ENCODE measurements around the gene RLN2. TPM values are rescaled to one million over a fixed set of nuclear protein-coding genes. Genes with fewer than 3 reads are reported as not detected.
"Not testable (repeated sequence)": the region's sequence is repeated elsewhere in the genome, so short reads cannot be mapped to it uniquely, and the experiment has no call there.

The RLN2 gene
- total and polyA plus RNA-seq, 7 experiments from 2014 or later = 0.72 to 7.4 (median 3.0) TPM

GRCh38 chr9:5331276-5331675, 26.8 kb upstream of the RLN2 start:
- Mint-ChIP-seq H3K4me1 (peaks cover 21 to 84% (median 59%) of the 10 kb centered on the region in 7 donors), H3K36me3 (peaks cover 17 to 71% (median 57%) of the 10 kb centered on the region in 5 donors), H3K9me3 (peaks cover 0 to 10% (median 0%) of the 10 kb centered on the region in 11 donors)
- H3K27ac ChIP-seq (ENCODE audit: low read depth, low read length); H3K36me3 ChIP-seq (ENCODE audit: control insufficient read depth in 2 of 3, insufficient read depth in 3 of 3, low read length in 3 of 3); H3K9me3 ChIP-seq (ENCODE audit: control insufficient read depth in 2 of 3, low read length in 3 of 3); H3K27me3 Mint-ChIP-seq; DNase-seq; H3K4me3 ChIP-seq (ENCODE audit: low read length); CTCF ChIA-PET; ATAC-seq; H3K27me3 ChIP-seq (ENCODE audit: control insufficient read depth in 2 of 2, insufficient read depth in 2 of 2, low read length in 2 of 2); POLR2A ChIA-PET; H3K27ac Mint-ChIP-seq; H3K4me3 Mint-ChIP-seq: not testable (repeated sequence)
- H3K4me1 ChIP-seq (ENCODE audit: control insufficient read depth in 2 of 2, insufficient read depth in 2 of 2, low read length in 2 of 2) = peaks cover 8 to 17% of the 10 kb centered on the region in 2 donors
- intact Hi-C loops (cut with micrococcal nuclease) = loop anchor here (10.0 kb wide), 4 partner anchors 254 to 666 kb away; partner anchors contain the start of genes PLPP6 (in 1 of the 2), RCL1 (in 1 of the 2), RIC1 (in 1 of the 2) and SPATA6L (in 1 of the 2)

GRCh38 chr9:5326893-5327548, 22.5 kb upstream of the RLN2 start:
- Mint-ChIP-seq H3K4me3 (peak overlapping the region in 4 of 10 donors; percentile 8 to 61 (median 22)), H3K4me1 (peaks cover 7 to 67% (median 44%) of the 10 kb centered on the region in 7 donors), H3K36me3 (peaks cover 11 to 53% (median 39%) of the 10 kb centered on the region in 5 donors), H3K27ac (peak overlapping the region in 5 of 9 donors; percentile 26 to 69 (median 59)), H3K27me3 (no peaks in the 10 kb centered on the region), H3K9me3 (peaks cover 0 to 10% (median 0%) of the 10 kb centered on the region in 11 donors)
- Histone ChIP-seq H3K36me3 (ENCODE audit: control insufficient read depth in 2 of 3, insufficient read depth in 3 of 3, low read length in 3 of 3) (peaks cover 0 to 4% (median 0%) of the 10 kb centered on the region in 3 experiments), H3K4me3 (ENCODE audit: low read length) (no peak overlapping the region), H3K27me3 (ENCODE audit: control insufficient read depth in 2 of 2, insufficient read depth in 2 of 2, low read length in 2 of 2) (no peaks in the 10 kb centered on the region), H3K4me1 (ENCODE audit: control insufficient read depth in 2 of 2, insufficient read depth in 2 of 2, low read length in 2 of 2) (peaks cover 3 to 9% of the 10 kb centered on the region in 2 donors), H3K9me3 (ENCODE audit: control insufficient read depth in 2 of 3, low read length in 3 of 3) (no peaks in the 10 kb centered on the region), H3K27ac (ENCODE audit: low read depth, low read length) (no peak overlapping the region)
- DNase-seq (peak in 7 of 9 donors; percentile 12 to 49 (median 36)), ATAC-seq (peak; percentile 50)
- ChIA-PET CTCF (interaction anchor here (0.7 to 0.9 kb wide), 3 partner anchors 99 to 758 kb away, joined by 3 read pairs; no protein-coding TSS in a partner anchor), POLR2A (interaction anchor here (1.5 kb wide), 1 partner anchor 110 kb away, joined by 3 read pairs; the partner anchor contains the start of gene PLGRKT)
- intact Hi-C loops (cut with micrococcal nuclease) = loop anchor here in 1 of 2 donors (10.0 kb wide), 1 partner anchor 48 kb away; no protein-coding TSS in a partner anchor

DNA sequence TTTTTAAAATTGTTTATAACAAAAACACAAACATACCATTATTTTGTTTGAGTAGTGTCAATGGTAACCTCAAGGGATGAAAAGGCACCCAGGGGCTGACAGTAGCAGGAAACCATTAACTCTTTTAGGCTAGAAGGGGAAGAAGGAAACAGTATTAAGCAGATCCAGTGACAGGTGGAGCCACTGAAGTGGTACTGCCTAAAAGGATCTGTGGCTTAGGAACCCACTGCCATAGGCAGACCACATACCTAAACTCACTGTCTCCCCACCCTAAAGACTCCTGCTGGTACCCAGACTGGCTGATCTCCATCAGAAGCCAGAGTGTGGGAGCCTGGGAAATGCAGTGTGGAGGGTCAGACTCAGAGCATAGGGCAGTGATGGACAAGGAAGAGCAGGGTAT, 21.7 kb upstream of the RLN2 start:
- POLR2A ChIA-PET = interaction anchor here (1.5 kb wide), 1 partner anchor 111 kb away, joined by 3 read pairs; the partner anchor contains the start of gene PLGRKT
- no peak for DNase-seq
- H3K27ac Mint-ChIP-seq = peak overlapping the region in 7 of 9 donors; percentile 6 to 81 (median 59)

DNA sequence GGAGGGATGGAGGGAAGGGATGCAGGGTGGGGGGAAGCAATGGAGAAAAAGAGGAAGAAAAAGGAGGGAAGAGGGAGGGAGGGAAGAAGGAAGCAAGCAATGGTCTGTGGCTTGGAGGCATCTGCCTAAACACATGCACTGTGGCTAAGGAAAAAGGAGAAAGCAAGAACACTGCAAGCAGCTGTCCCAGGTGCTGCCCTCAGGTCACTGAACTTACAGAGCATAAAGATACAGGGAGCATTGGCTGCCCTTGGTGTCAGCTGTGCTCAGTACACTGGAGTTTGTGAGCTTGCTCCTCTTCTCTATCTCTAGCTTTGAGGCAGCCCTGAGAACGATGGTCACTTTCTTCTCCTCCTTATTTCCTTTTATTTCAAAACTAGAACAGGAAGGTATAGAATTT, 17.1 kb upstream of the RLN2 start:
- H3K27me3 Mint-ChIP-seq; H3K36me3 ChIP-seq (ENCODE audit: control insufficient read depth in 2 of 3, insufficient read depth in 3 of 3, low read length in 3 of 3); H3K4me3 ChIP-seq (ENCODE audit: low read length); CTCF ChIA-PET; DNase-seq; H3K27ac Mint-ChIP-seq; H3K4me1 ChIP-seq (ENCODE audit: control insufficient read depth in 2 of 2, insufficient read depth in 2 of 2, low read length in 2 of 2); H3K27ac ChIP-seq (ENCODE audit: low read depth, low read length); H3K27me3 ChIP-seq (ENCODE audit: control insufficient read depth in 2 of 2, insufficient read depth in 2 of 2, low read length in 2 of 2); H3K9me3 ChIP-seq (ENCODE audit: control insufficient read depth in 2 of 3, low read length in 3 of 3); H3K4me3 Mint-ChIP-seq; ATAC-seq; H3K9me3 Mint-ChIP-seq: not testable (repeated sequence)
- intact Hi-C loops (cut with micrococcal nuclease) = loop anchor here (1.0 to 10.0 kb wide), 2 partner anchors 53 to 135 kb away; no protein-coding TSS in a partner anchor
- POLR2A ChIA-PET = interaction anchor here (0.8 kb wide), 1 partner anchor 46 kb away, joined by 3 read pairs; no protein-coding TSS in a partner anchor
- Mint-ChIP-seq H3K36me3 (peaks cover 0 to 40% (median 21%) of the 10 kb centered on the region in 5 donors), H3K4me1 (peaks cover 10 to 42% (median 25%) of the 10 kb centered on the region in 7 donors)

More for the DNA sequence above, 21.7 kb upstream of the RLN2 start:
- H3K9me3 ChIP-seq (ENCODE audit: control insufficient read depth in 2 of 3, low read length in 3 of 3) = no peaks in the 10 kb centered on the region
- H3K27me3 Mint-ChIP-seq = no peaks in the 10 kb centered on the region
- H3K27me3 ChIP-seq (ENCODE audit: control insufficient read depth in 2 of 2, insufficient read depth in 2 of 2, low read length in 2 of 2) = no peaks in the 10 kb centered on the region
- peaks cover 0 to 6% (median 0%) of the 10 kb centered on the region in 11 donors for H3K9me3 Mint-ChIP-seq
- H3K4me3 ChIP-seq (ENCODE audit: low read length) = no peak overlapping the region
- ATAC-seq = no peak
- H3K36me3 ChIP-seq (ENCODE audit: control insufficient read depth in 2 of 3, insufficient read depth in 3 of 3, low read length in 3 of 3) = peaks cover 0 to 4% (median 0%) of the 10 kb centered on the region in 3 experiments
- peaks cover 13 to 70% (median 51%) of the 10 kb centered on the region in 7 donors for H3K4me1 Mint-ChIP-seq
- peaks cover 3 to 9% of the 10 kb centered on the region in 2 donors for H3K4me1 ChIP-seq (ENCODE audit: control insufficient read depth in 2 of 2, insufficient read depth in 2 of 2, low read length in 2 of 2)
- intact Hi-C loops (cut with micrococcal nuclease) = loop anchor here in 1 of 2 donors (10.0 kb wide), 1 partner anchor 49 kb away; no protein-coding TSS in a partner anchor
- no peak overlapping the region for H3K27ac ChIP-seq (ENCODE audit: low read depth, low read length)
- H3K36me3 Mint-ChIP-seq = peaks cover 11 to 54% (median 33%) of the 10 kb centered on the region in 5 donors
- CTCF ChIA-PET = interaction anchor here (0.7 kb wide), 1 partner anchor 263 kb away, joined by 3 read pairs; no protein-coding TSS in a partner anchor
- peak overlapping the region in 7 of 10 donors; percentile 7 to 57 (median 33) for H3K4me3 Mint-ChIP-seq

GRCh38 chr9:5321058-5321457, 16.5 kb upstream of the RLN2 start:
- Histone ChIP-seq H3K36me3 (ENCODE audit: control insufficient read depth in 2 of 3, insufficient read depth in 3 of 3, low read length in 3 of 3) (no peaks in the 10 kb centered on the region), H3K9me3 (ENCODE audit: control insufficient read depth in 2 of 3, low read length in 3 of 3) (no peaks in the 10 kb centered on the region), H3K4me1 (ENCODE audit: control insufficient read depth in 2 of 2, insufficient read depth in 2 of 2, low read length in 2 of 2) (no peaks in the 10 kb centered on the region), H3K27ac (ENCODE audit: low read depth, low read length) (no peak overlapping the region), H3K4me3 (ENCODE audit: low read length) (no peak overlapping the region), H3K27me3 (ENCODE audit: control insufficient read depth in 2 of 2, insufficient read depth in 2 of 2, low read length in 2 of 2) (no peaks in the 10 kb centered on the region)
- Mint-ChIP-seq H3K4me3 (no peak overlapping the region), H3K27me3 (no peaks in the 10 kb centered on the region), H3K9me3 (peaks cover 0 to 12% (median 4%) of the 10 kb centered on the region in 11 donors), H3K4me1 (peaks cover 5 to 37% (median 20%) of the 10 kb centered on the region in 7 donors), H3K27ac (peak overlapping the region in 1 of 9 donors; percentile 23), H3K36me3 (peaks cover 0 to 42% (median 26%) of the 10 kb centered on the region in 5 donors)
- intact Hi-C loops (cut with micrococcal nuclease) = loop anchor here (1.0 to 10.0 kb wide), 2 partner anchors 54 to 135 kb away; no protein-coding TSS in a partner anchor
- ChIA-PET POLR2A (interaction anchor here (0.8 kb wide), 1 partner anchor 46 kb away, joined by 3 read pairs; no protein-coding TSS in a partner anchor), CTCF (no interaction called here)
- ATAC-seq = peak; percentile 40
- no peak for DNase-seq

DNA sequence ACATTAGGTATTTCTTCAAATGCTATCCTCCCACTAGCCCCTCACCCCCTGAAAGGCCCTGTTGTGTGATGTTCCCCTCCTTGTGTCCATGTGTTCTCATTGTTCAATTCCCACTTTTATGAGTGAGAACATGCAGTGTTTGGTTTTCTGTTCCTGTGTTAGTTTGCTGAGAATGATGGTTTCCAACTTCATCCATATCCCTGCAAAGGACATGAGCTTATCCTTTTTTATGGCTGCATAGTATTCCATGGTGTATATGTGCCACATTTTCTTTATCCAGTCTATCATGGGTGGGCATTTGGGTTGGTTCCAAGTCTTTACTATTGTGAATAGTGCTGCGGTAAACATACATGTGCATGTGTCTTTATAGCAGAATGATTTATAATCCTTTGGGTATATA, 11.9 kb upstream of the RLN2 start:
- H3K27me3 ChIP-seq (ENCODE audit: control insufficient read depth in 2 of 2, insufficient read depth in 2 of 2, low read length in 2 of 2); H3K4me3 Mint-ChIP-seq; ATAC-seq; H3K4me3 ChIP-seq (ENCODE audit: low read length); H3K27me3 Mint-ChIP-seq; POLR2A ChIA-PET; H3K4me1 ChIP-seq (ENCODE audit: control insufficient read depth in 2 of 2, insufficient read depth in 2 of 2, low read length in 2 of 2); DNase-seq; H3K27ac ChIP-seq (ENCODE audit: low read depth, low read length); CTCF ChIA-PET; intact Hi-C loops (cut with micrococcal nuclease): not testable (repeated sequence)
- Mint-ChIP-seq H3K27ac (peak overlapping the region in 1 of 9 donors; percentile 46), H3K4me1 (peaks cover 3 to 13% (median 6%) of the 10 kb centered on the region in 7 donors), H3K9me3 (peaks cover 0 to 29% (median 16%) of the 10 kb centered on the region in 11 donors), H3K36me3 (peaks cover 13 to 67% (median 43%) of the 10 kb centered on the region in 5 donors)
- peaks cover 0 to 22% (median 0%) of the 10 kb centered on the region in 3 experiments for H3K9me3 ChIP-seq (ENCODE audit: control insufficient read depth in 2 of 3, low read length in 3 of 3)
- peaks cover 0 to 11% (median 0%) of the 10 kb centered on the region in 3 experiments for H3K36me3 ChIP-seq (ENCODE audit: control insufficient read depth in 2 of 3, insufficient read depth in 3 of 3, low read length in 3 of 3)
